Activated CD4-positive, CD25-positive, alpha-beta regulatory T cell treated with anti-CD3 and anti-CD28 coated beads, Interleukin-2, amount 50 U/mL, for 72 hours (primary cell): ENCODE measurements around the gene PRAMEF13.
"Not testable (repeated sequence)": the region's sequence is repeated elsewhere in the genome, so short reads cannot be mapped to it uniquely, and the experiment has no call there.

Experiments
- DNase-seq: peaks from one replicate; pipeline ENCODE4 v3.0.0; 2021

PRAMEF13 gene

GRCh38 chr1:13201309-13201708, at the start of gene PRAMEF13:
Gene PRAMEF13, minus strand, starts transcription at chr1:13201409. Its CDS starts 1,820 bp downstream, at chr1:13199589.
- DNase-seq, result not testable (repeated sequence)

GRCh38 chr1:13247122-13247521, 45.9 kb upstream of the PRAMEF13 start:
- not testable (repeated sequence) for DNase-seq

- DNase-seq, result not testable (repeated sequence)
Observed at GRCh38 chr1:13246554-13246871, 45.3 kb upstream of the PRAMEF13 start.

GRCh38 chr1:13245841-13246553, 44.8 kb upstream of the PRAMEF13 start:
- not testable (repeated sequence) for DNase-seq

GRCh38 chr1:13243536-13244263, 42.5 kb upstream of the PRAMEF13 start:
- not testable (repeated sequence) for DNase-seq

GRCh38 chr1:13239633-13240032, 38.4 kb upstream of the PRAMEF13 start:
- not testable (repeated sequence) for DNase-seq

- DNase-seq, result not testable (repeated sequence)
Observed at GRCh38 chr1:13237572-13237971, 36.4 kb upstream of the PRAMEF13 start.

- not testable (repeated sequence) for DNase-seq
Observed at GRCh38 chr1:13234057-13234456, 32.8 kb upstream of the PRAMEF13 start.

GRCh38 chr1:13232056-13232455, 30.8 kb upstream of the PRAMEF13 start:
- DNase-seq, result not testable (repeated sequence)

GRCh38 chr1:13231061-13231750, 30.0 kb upstream of the PRAMEF13 start:
- not testable (repeated sequence) for DNase-seq

- not testable (repeated sequence) for DNase-seq
Observed at GRCh38 chr1:13230601-13231000, 29.4 kb upstream of the PRAMEF13 start.

GRCh38 chr1:13230096-13230495, 28.9 kb upstream of the PRAMEF13 start:
- DNase-seq, result not testable (repeated sequence)

- no peak for DNase-seq
Observed at GRCh38 chr1:13228343-13228781, 27.2 kb upstream of the PRAMEF13 start.

- not testable (repeated sequence) for DNase-seq
Observed at GRCh38 chr1:13227271-13228055, 26.3 kb upstream of the PRAMEF13 start.

- DNase-seq, result not testable (repeated sequence)
Observed at GRCh38 chr1:13225675-13226204, 24.5 kb upstream of the PRAMEF13 start, which contains the start of gene PRAMEF18. Gene PRAMEF18, minus strand, starts transcription at chr1:13226154. Its CDS starts 48 bp downstream, at chr1:13226106.

GRCh38 chr1:13224480-13225060, 23.4 kb upstream of the PRAMEF13 start:
- DNase-seq, result no peak

- not testable (repeated sequence) for DNase-seq
Observed at GRCh38 chr1:13222788-13223187, 21.6 kb upstream of the PRAMEF13 start.

GRCh38 chr1:13219203-13219602, 18.0 kb upstream of the PRAMEF13 start:
- not testable (repeated sequence) for DNase-seq

GRCh38 chr1:13216619-13217018, 15.4 kb upstream of the PRAMEF13 start:
- not testable (repeated sequence) for DNase-seq

- not testable (repeated sequence) for DNase-seq
Observed at GRCh38 chr1:13208712-13209111, 7.5 kb upstream of the PRAMEF13 start.

- not testable (repeated sequence) for DNase-seq
Observed at GRCh38 chr1:13171548-13171947, 29.7 kb downstream of the PRAMEF13 start, which contains the start of gene PRAMEF9. Gene PRAMEF9, plus strand, starts transcription at chr1:13171848. Its CDS starts 3,433 bp downstream, at chr1:13175281.

- DNase-seq, result not testable (repeated sequence)
Observed at GRCh38 chr1:13165531-13165930, 35.7 kb downstream of the PRAMEF13 start, which contains the start of gene HNRNPCL4. Gene HNRNPCL4, minus strand, starts transcription at chr1:13165631. Its CDS starts 164 bp downstream, at chr1:13165467.
